ENCODE measurements around the gene CFAP45. TPM values are rescaled to one million over a fixed set of nuclear protein-coding genes. Genes with fewer than 3 reads are reported as not detected.

The CFAP45 gene
- total RNA-seq, 2 experiments from 2014 or later, result 1.0 to 1.3 TPM

GRCh38 chr1:159827549-159827948 lies 72.4 kb downstream of the CFAP45 start:
- H3K4me1 Mint-ChIP-seq, result peaks cover 43% of the 10 kb centered on the region
- H3K27ac Mint-ChIP-seq, result peak overlapping the region; percentile 40
- peaks cover 34% of the 10 kb centered on the region for H3K27me3 Mint-ChIP-seq
- DNase-seq, result no peak
- no peak overlapping the region for H3K4me3 Mint-ChIP-seq
- ChIA-PET CTCF (interaction anchor here (0.6 to 1.7 kb wide), 5 partner anchors 24 to 99 kb away, joined by 3 to 10 read pairs (median 4); no protein-coding TSS in a partner anchor), POLR2A (interaction anchor here (0.9 to 3.2 kb wide), 7 partner anchors 9 to 304 kb away, joined by 3 to 11 read pairs (median 4); partner anchors contain the start of genes DUSP23 and TAGLN2)
- peaks cover 11% of the 10 kb centered on the region for H3K9me3 Mint-ChIP-seq
- H3K36me3 Mint-ChIP-seq (ENCODE audit: low read depth), result peaks cover 18% of the 10 kb centered on the region

- H3K27ac Mint-ChIP-seq, result peak overlapping the region; percentile 50
- peaks cover 43% of the 10 kb centered on the region for H3K4me1 Mint-ChIP-seq
- H3K9me3 Mint-ChIP-seq, result peaks cover 11% of the 10 kb centered on the region
- H3K4me3 Mint-ChIP-seq, result no peak overlapping the region
- peaks cover 38% of the 10 kb centered on the region for H3K27me3 Mint-ChIP-seq
- DNase-seq, result no peak
- ChIA-PET POLR2A (interaction anchor here (0.9 to 3.2 kb wide), 8 partner anchors 9 to 304 kb away, joined by 3 to 11 read pairs (median 4); partner anchors contain the start of genes DUSP23 and TAGLN2), CTCF (interaction anchor here (1.0 to 1.7 kb wide), 5 partner anchors 24 to 63 kb away, joined by 3 to 10 read pairs (median 5); partner anchors contain the start of gene DUSP23)
- H3K36me3 Mint-ChIP-seq (ENCODE audit: low read depth), result peaks cover 18% of the 10 kb centered on the region
Observed at GRCh38 chr1:159827102-159827490, 72.9 kb downstream of the CFAP45 start.

DNA sequence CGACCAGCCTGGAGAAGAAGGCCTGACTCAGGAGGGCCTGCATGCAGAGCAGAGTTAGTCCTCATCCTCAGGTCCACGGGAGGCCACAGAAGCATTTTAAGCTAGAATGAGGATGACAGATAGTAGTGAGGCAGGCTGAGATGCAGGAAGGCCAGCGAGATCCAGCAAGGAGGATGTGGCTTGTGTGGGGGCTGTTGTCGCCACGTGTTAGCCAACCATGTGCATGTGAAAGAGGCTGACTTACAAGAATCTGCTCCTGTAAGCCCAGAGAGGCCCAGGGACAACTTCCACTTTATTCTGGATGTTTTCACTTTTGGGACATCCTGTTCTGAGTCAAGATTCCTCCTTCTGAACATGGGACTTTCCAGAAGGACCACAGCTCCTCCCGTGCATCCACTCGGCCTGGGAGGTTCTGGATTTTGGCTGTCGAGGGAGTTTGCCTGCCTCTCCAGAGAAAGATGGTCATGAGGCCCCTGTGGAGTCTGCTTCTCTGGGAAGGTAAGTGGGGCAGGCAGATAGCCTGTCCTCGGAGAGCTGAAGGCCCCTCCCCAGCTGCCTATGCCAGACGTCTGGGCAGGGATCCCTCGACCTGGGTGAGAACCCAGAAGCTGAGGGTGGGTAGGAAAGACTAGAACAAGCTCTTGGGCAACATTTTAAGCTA lies 73.4 kb downstream of the CFAP45 start, which contains the start of gene SLAMF8:
Gene SLAMF8 (plus strand): TSS at position 433 of the 661 bp plus-strand sequence. CDS start 26 bp downstream, at position 459.
- Mint-ChIP-seq H3K4me3 (no peak within 1 kb of the TSS), H3K36me3 (ENCODE audit: low read depth) (peaks cover 18% of the 10 kb centered on the region), H3K9me3 (peaks cover 11% of the 10 kb centered on the region), H3K27ac (peak within 1 kb of the TSS; percentile 59), H3K27me3 (peaks cover 38% of the 10 kb centered on the region), H3K4me1 (peaks cover 43% of the 10 kb centered on the region)
- POLR2A ChIA-PET, result interaction anchor here (0.7 to 3.2 kb wide), 10 partner anchors 10 to 305 kb away, joined by 3 to 11 read pairs (median 4); partner anchors contain the start of genes DUSP23 and TAGLN2
- peak; percentile 83 for DNase-seq
- CTCF ChIA-PET, result interaction anchor here (1.3 to 1.7 kb wide), 4 partner anchors 25 to 46 kb away, joined by 3 to 10 read pairs (median 4); partner anchors contain the start of gene DUSP23

- peaks cover 11% of the 10 kb centered on the region for H3K9me3 Mint-ChIP-seq
- ChIA-PET CTCF (interaction anchor here (0.8 to 1.0 kb wide), 2 partner anchors 26 to 276 kb away, joined by 3 read pairs; no protein-coding TSS in a partner anchor), POLR2A (interaction anchor here (1.0 to 3.2 kb wide), 2 partner anchors 26 to 28 kb away, joined by 4 to 11 read pairs; no protein-coding TSS in a partner anchor)
- H3K4me3 Mint-ChIP-seq, result no peak overlapping the region
- no peak for DNase-seq
- H3K27me3 Mint-ChIP-seq, result peaks cover 40% of the 10 kb centered on the region
- peaks cover 18% of the 10 kb centered on the region for H3K36me3 Mint-ChIP-seq (ENCODE audit: low read depth)
- H3K27ac Mint-ChIP-seq, result peak overlapping the region; percentile 59
- peaks cover 43% of the 10 kb centered on the region for H3K4me1 Mint-ChIP-seq
Observed at GRCh38 chr1:159825564-159825963, 74.4 kb downstream of the CFAP45 start.

DNA sequence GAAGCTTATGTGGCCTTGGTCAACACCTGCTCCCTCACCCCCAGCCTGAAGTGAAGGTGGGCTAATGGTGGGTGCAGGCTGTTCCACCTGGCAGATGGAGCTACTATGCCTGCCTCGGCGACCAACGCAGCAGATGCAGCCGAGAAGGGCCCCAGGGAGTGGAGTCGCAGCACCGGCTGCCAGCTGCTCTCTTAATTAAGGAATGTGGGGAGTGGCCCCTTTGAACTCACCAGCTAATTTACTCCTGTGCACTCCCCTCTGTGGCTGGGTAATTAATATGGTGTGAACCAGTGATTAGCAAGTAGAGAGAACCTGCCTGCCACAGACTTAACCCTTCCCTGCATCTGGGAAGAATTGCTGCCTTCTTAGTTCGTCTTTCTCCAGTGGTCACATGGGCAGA lies 76.6 kb downstream of the CFAP45 start:
- no peak for DNase-seq
- CTCF ChIA-PET, result no interaction called here
- POLR2A ChIA-PET, result no interaction called here
- no peak overlapping the region for H3K4me3 Mint-ChIP-seq
- H3K27me3 Mint-ChIP-seq, result peaks cover 39% of the 10 kb centered on the region
- H3K36me3 Mint-ChIP-seq (ENCODE audit: low read depth), result peaks cover 14% of the 10 kb centered on the region
- peaks cover 37% of the 10 kb centered on the region for H3K4me1 Mint-ChIP-seq
- peaks cover 8% of the 10 kb centered on the region for H3K9me3 Mint-ChIP-seq
- H3K27ac Mint-ChIP-seq, result no peak overlapping the region

Other genes starting within 250 kb of the CFAP45 start
- not detected for gene CRP, start 185.6 kb downstream of the CFAP45 start, total RNA-seq
- gene DUSP23, start 119.2 kb downstream of the CFAP45 start, total RNA-seq, result 10 to 100 TPM; 22.7 to 24.6 TPM
- gene FCRL6, start 97.8 kb downstream of the CFAP45 start, total RNA-seq, result not detected
- gene SLAMF8, start 73.3 kb downstream of the CFAP45 start, total RNA-seq, result under 1 TPM; 0.10 to 0.15 TPM
- not detected for gene VSIG8, start 37.5 kb downstream of the CFAP45 start, total RNA-seq
- 100 to 1,000 TPM; 548 to 554 TPM for gene TAGLN2, start 25.3 kb upstream of the CFAP45 start, total RNA-seq
- not detected for gene IGSF9, start 45.4 kb upstream of the CFAP45 start, total RNA-seq
- gene SLAMF9, start 54.1 kb upstream of the CFAP45 start, total RNA-seq, result not detected
- gene PIGM, start 131.8 kb upstream of the CFAP45 start, total RNA-seq, result 1 to 10 TPM; 5.2 to 5.7 TPM
- not detected for gene KCNJ10, start 170.0 kb upstream of the CFAP45 start, total RNA-seq
- gene KCNJ9, start 181.4 kb upstream of the CFAP45 start, total RNA-seq, result not detected
- gene IGSF8, start 198.5 kb upstream of the CFAP45 start, total RNA-seq, result 10 to 100 TPM; 30.5 to 31.6 TPM
- not detected for gene ATP1A2, start 215.6 kb upstream of the CFAP45 start, total RNA-seq

All from activated CD4-positive, alpha-beta memory T cell treated with anti-CD3 and anti-CD28 coated beads, Interleukin-2, amount 10 ng/mL, durations not matched to agents 7 days and 5 days (primary cell).